SU-DHL-6 (cell line): Measurements from ENCODE around the gene CEP78.

Source experiments
- H2AFZ ChIP-seq: fragments of 200-600 bp; sonication (generic); 2 replicates; pipeline ENCODE4 v1.6.1; 2014; ENCODE audit warnings: low read depth, mild to moderate bottlenecking, moderate library complexity, mixed read lengths, antibody characterized with exemption, low read length; ENCODE audit not compliant: severe bottlenecking
- H3F3A ChIP-seq: fragments of 200-600 bp; shearing (Covaris generic); 2 replicates; pipeline ENCODE4 v1.6.0; 2016; ENCODE audit warnings: antibody characterized with exemption, mild to moderate bottlenecking; ENCODE audit not compliant: insufficient read depth
- H3K27ac ChIP-seq: fragments of 200-600 bp; sonication (generic); 2 replicates; pipeline ENCODE4 v1.5.1; 2016; ENCODE audit warnings: low read depth, mild to moderate bottlenecking, low read length, moderate library complexity, mixed read lengths
- H3K27me3 ChIP-seq: fragments of 200-600 bp; sonication (generic), shearing (Covaris generic); 2 replicates; pipeline ENCODE4 v1.6.0; 2014; ENCODE audit warnings: mild to moderate bottlenecking, low read length
- H3K36me3 ChIP-seq: fragments of 200-600 bp; sonication (generic); 2 replicates; pipeline ENCODE4 v1.6.1; 2014; ENCODE audit warnings: mild to moderate bottlenecking, low read length, mixed read lengths
- H3K4me2 ChIP-seq: fragments of 300-600, 200-600 bp; shearing (Covaris generic), sonication (generic); 2 replicates; pipeline ENCODE4 v1.6.0; 2014; ENCODE audit warnings: low read length, low read depth, mild to moderate bottlenecking; ENCODE audit not compliant: poor library complexity, severe bottlenecking
- H3K4me3 ChIP-seq: fragments of 200-600 bp; sonication (generic); 2 replicates; pipeline ENCODE4 v1.5.1; 2014; ENCODE audit warnings: antibody characterized with exemption, low read length, mild to moderate bottlenecking, mixed read lengths; ENCODE audit not compliant: insufficient read depth, poor library complexity, severe bottlenecking
- H3K79me2 ChIP-seq: fragments of 200-600 bp; sonication (generic); 2 replicates; pipeline ENCODE4 v1.6.1; 2014; ENCODE audit warnings: mild to moderate bottlenecking, low read length, moderate library complexity; ENCODE audit not compliant: insufficient read depth
- H3K9ac ChIP-seq: fragments of 200-600 bp; sonication (generic); 2 replicates; pipeline ENCODE4 v1.7.0; 2014; ENCODE audit warnings: mild to moderate bottlenecking, low read length
- H3K9me2 ChIP-seq: fragments of 200-600 bp; sonication (generic); replicated peaks from 2 replicates; pipeline ENCODE4 v1.6.1; 2014; ENCODE audit warnings: low read length; ENCODE audit not compliant: insufficient read depth
- H3K9me3 ChIP-seq: fragments of 200-600 bp; sonication (generic); 2 replicates; pipeline ENCODE4 v1.6.1; 2014; ENCODE audit warnings: low read length, mixed read lengths; ENCODE audit not compliant: insufficient read depth
- H4K20me1 ChIP-seq: fragments of 200-600 bp; sonication (generic); 2 replicates; pipeline ENCODE4 v1.6.1; 2014; ENCODE audit warnings: low read depth, mild to moderate bottlenecking, antibody characterized with exemption, low read length, moderate library complexity, mixed read lengths
- CTCF ChIP-seq: fragments of 200-600 bp; sonication (generic); IDR thresholded peaks from one replicate; pipeline ENCODE4 v1.5.1; 2017; ENCODE audit warnings: antibody characterized with exemption, mild to moderate bottlenecking, low read length, moderate library complexity; ENCODE audit not compliant: insufficient read depth, poor library complexity, severe bottlenecking
- EZH2phosphoT487 ChIP-seq: fragments of 200-600 bp; sonication (generic), shearing (Covaris generic); conservative IDR thresholded peaks from 2 replicates; pipeline ENCODE4 v1.6.1; 2018; ENCODE audit warnings: mild to moderate bottlenecking, antibody characterized with exemption, low read length, moderate library complexity, mixed read lengths

Gene CEP78

GRCh38 chr9:78210841-78211301 lies 25.0 kb upstream of the CEP78 start:
- H3K9me2 ChIP-seq, result no peaks in the 10 kb centered on the region
- H4K20me1 ChIP-seq, result no peaks in the 10 kb centered on the region
- H2AFZ ChIP-seq, result no peak overlapping the region
- no peaks in the 10 kb centered on the region for H3F3A ChIP-seq
- no peaks in the 10 kb centered on the region for H3K79me2 ChIP-seq
- H3K27me3 ChIP-seq, result no peaks in the 10 kb centered on the region
- H3K4me3 ChIP-seq, result no peak overlapping the region
- no peaks in the 10 kb centered on the region for H3K9me3 ChIP-seq
- no peak overlapping the region for H3K9ac ChIP-seq
- H3K4me2 ChIP-seq, result peak overlapping the region; percentile 6
- TF ChIP-seq CTCF (no peak), EZH2phosphoT487 (no peak)
- H3K36me3 ChIP-seq, result no peaks in the 10 kb centered on the region
- no peak overlapping the region for H3K27ac ChIP-seq

- Histone ChIP-seq H2AFZ (no peak overlapping the region), H4K20me1 (no peaks in the 10 kb centered on the region), H3F3A (no peaks in the 10 kb centered on the region), H3K4me2 (no peak overlapping the region), H3K79me2 (no peaks in the 10 kb centered on the region), H3K27ac (no peak overlapping the region), H3K36me3 (no peaks in the 10 kb centered on the region), H3K4me3 (no peak overlapping the region), H3K9me3 (no peaks in the 10 kb centered on the region), H3K27me3 (no peaks in the 10 kb centered on the region), H3K9me2 (no peaks in the 10 kb centered on the region), H3K9ac (no peak overlapping the region)
- no peak for TF ChIP-seq CTCF
- no peak for TF ChIP-seq EZH2phosphoT487
Measured at GRCh38 chr9:78212868-78213267, 23.0 kb upstream of the CEP78 start.

GRCh38 chr9:78213712-78214111 lies 22.2 kb upstream of the CEP78 start:
- H3K9ac ChIP-seq, result no peak overlapping the region
- no peaks in the 10 kb centered on the region for H4K20me1 ChIP-seq
- TF ChIP-seq CTCF, result no peak
- no peak for TF ChIP-seq EZH2phosphoT487
- no peak overlapping the region for H2AFZ ChIP-seq
- no peaks in the 10 kb centered on the region for H3K36me3 ChIP-seq
- no peak overlapping the region for H3K27ac ChIP-seq
- H3K27me3 ChIP-seq, result no peaks in the 10 kb centered on the region
- H3K79me2 ChIP-seq, result no peaks in the 10 kb centered on the region
- no peaks in the 10 kb centered on the region for H3K9me2 ChIP-seq
- no peaks in the 10 kb centered on the region for H3K9me3 ChIP-seq
- no peak overlapping the region for H3K4me2 ChIP-seq
- no peak overlapping the region for H3K4me3 ChIP-seq
- H3F3A ChIP-seq, result no peaks in the 10 kb centered on the region

GRCh38 chr9:78214492-78214891 lies 21.4 kb upstream of the CEP78 start:
- Histone ChIP-seq H3K9ac (no peak overlapping the region), H3K4me2 (no peak overlapping the region), H3K27ac (no peak overlapping the region), H3F3A (no peaks in the 10 kb centered on the region), H3K79me2 (no peaks in the 10 kb centered on the region), H3K9me3 (no peaks in the 10 kb centered on the region), H3K4me3 (no peak overlapping the region), H3K36me3 (no peaks in the 10 kb centered on the region), H4K20me1 (no peaks in the 10 kb centered on the region), H3K27me3 (no peaks in the 10 kb centered on the region), H3K9me2 (no peaks in the 10 kb centered on the region), H2AFZ (no peak overlapping the region)
- TF ChIP-seq CTCF (no peak), EZH2phosphoT487 (no peak)
